ENCODE results near the gene TGM2.

- no peak for TF ChIP-seq CTCF (IDR thresholded peaks at IDR 0.05)
- no peak for TF ChIP-seq POLR2AphosphoS5 (IDR thresholded peaks at IDR 0.05; ENCODE audit: insufficient read depth in 1 of 2, low read depth in 1 of 2)
Observed at GRCh38 chr20:38177201-38177600, 12.1 kb upstream of the TGM2 start.
